PC-3 (cell line): Measurements from ENCODE around the gene BCL11A. TPM values are rescaled to one million over a fixed set of nuclear protein-coding genes. Genes with fewer than 3 reads are reported as not detected.

Experiments used
- ATAC-seq: fragments of 200-7000 bp; cut with Tn5 transposase; 2 replicates; pipeline ENCODE4 v1.9.1; 2020; ENCODE audit warnings: mild to moderate bottlenecking, moderate library complexity
- BruUV-seq: library from RNA; stranded (reverse); fragments of 400-500 nt; replicated peaks from 2 replicates; lab custom pipeline; 2021; lab: Mats Ljungman, UMichigan
- CTCF ChIA-PET: fragments of 300-600 bp; sonication (Branson Sonifier 250); formaldehyde crosslinking; loops from one replicate; lab custom pipeline; 2022; ENCODE audit warnings: antibody characterized with exemption; lab: Charles Lee
- POLR2A ChIA-PET: fragments of 300-600 bp; sonication (Branson Sonifier 250); formaldehyde crosslinking; loops from one replicate; lab custom pipeline; 2022; ENCODE audit warnings: antibody characterized with exemption; ENCODE audit not compliant: unreplicated experiment; lab: Charles Lee
- DNase-seq: peaks from one replicate; pipeline ENCODE4 v3.0.0-alpha.2; 2015
- H2AFZ ChIP-seq: fragments of 300-600 bp; sonication (generic); 2 replicates; pipeline ENCODE4 v1.6.0; 2016; ENCODE audit warnings: antibody characterized with exemption, low read length
- H3F3A ChIP-seq: fragments of 300-600 bp; sonication (generic); one replicate; pipeline ENCODE4 v1.6.0; 2017; ENCODE audit warnings: antibody characterized with exemption, low read length, control low read depth, mild to moderate bottlenecking; ENCODE audit not compliant: unreplicated experiment
- H3K27ac ChIP-seq: fragments of 300-600 bp; sonication (generic); 2 replicates; pipeline ENCODE4 v1.5.1; 2016; ENCODE audit warnings: mild to moderate bottlenecking, low read length
- H3K27me3 ChIP-seq: fragments of 300-600 bp; sonication (generic); 2 replicates; pipeline ENCODE4 v1.6.1; 2016; ENCODE audit warnings: low read length, mixed read lengths
- H3K36me3 ChIP-seq: fragments of 300-600 bp; sonication (generic); 2 replicates; pipeline ENCODE4 v1.6.1; 2016; ENCODE audit warnings: low read depth, mixed run types, low read length, mixed read lengths
- H3K4me1 ChIP-seq: fragments of 300-600 bp; sonication (generic); 2 replicates; pipeline ENCODE4 v1.5.1; 2016; ENCODE audit warnings: low read length; ENCODE audit not compliant: insufficient read depth
- H3K4me2 ChIP-seq: fragments of 300-600 bp; sonication (generic); 2 replicates; pipeline ENCODE4 v1.6.0; 2016; ENCODE audit warnings: low read length
- H3K4me3 ChIP-seq: fragments of 300-600 bp; sonication (generic); 2 replicates; pipeline ENCODE4 v1.5.1; 2016; ENCODE audit warnings: mild to moderate bottlenecking, low read length, mixed read lengths
- H3K79me2 ChIP-seq: fragments of 300-600 bp; sonication (generic); 2 replicates; pipeline ENCODE4 v1.6.1; 2017; ENCODE audit warnings: low read length, mixed read lengths
- H3K9ac ChIP-seq: fragments of 300-600 bp; sonication (generic); 2 replicates; pipeline ENCODE4 v1.6.0; 2016; ENCODE audit warnings: mild to moderate bottlenecking, low read length
- H3K9me2 ChIP-seq: fragments of 300-600 bp; sonication (generic); replicated peaks from 2 replicates; pipeline ENCODE4 v1.6.1; 2016; ENCODE audit warnings: mixed run types, low read length, mixed read lengths
- H3K9me3 ChIP-seq: fragments of 300-600 bp; sonication (generic); 2 replicates; pipeline ENCODE4 v1.6.1; 2016; ENCODE audit warnings: low read length, mixed read lengths
- H4K20me1 ChIP-seq: fragments of 300-600 bp; sonication (generic); 2 replicates; pipeline ENCODE4 v1.6.1; 2016; ENCODE audit warnings: low read length, mixed read lengths
- CTCF ChIP-seq: fragments of 300-600 bp; sonication (generic); conservative IDR thresholded peaks from 2 replicates; pipeline ENCODE4 v1.5.1; 2017; ENCODE audit warnings: antibody characterized with exemption, low read depth, mild to moderate bottlenecking, low read length
- EZH2 ChIP-seq: fragments of 300-600 bp; sonication (generic); IDR thresholded peaks from one replicate; pipeline ENCODE4 v1.6.1; 2017; ENCODE audit warnings: antibody characterized with exemption, mild to moderate bottlenecking, low read length; ENCODE audit not compliant: unreplicated experiment
- EZH2phosphoT487 ChIP-seq: fragments of 300-600 bp; sonication (generic); IDR thresholded peaks from 2 replicates; pipeline ENCODE4 v1.6.1; 2018; ENCODE audit warnings: mild to moderate bottlenecking, antibody characterized with exemption, low read length, borderline replicate concordance
- intact Hi-C: fragments of 100-400 bp; cut with micrococcal nuclease; formaldehyde crosslinking; loops from 2 replicates; pipeline ENCODE4 v1.9.0; 2023
- total RNA-seq: library from RNA; depleted of rRNA; stranded (reverse); fragments of >200 nt; gene quantifications from 2 replicates; pipeline ENCODE4 v1.2.3, GENCODE V29; 2014

The BCL11A gene
- total RNA-seq, 1 experiment from 2014 or later, result 4.6 TPM

DNA sequence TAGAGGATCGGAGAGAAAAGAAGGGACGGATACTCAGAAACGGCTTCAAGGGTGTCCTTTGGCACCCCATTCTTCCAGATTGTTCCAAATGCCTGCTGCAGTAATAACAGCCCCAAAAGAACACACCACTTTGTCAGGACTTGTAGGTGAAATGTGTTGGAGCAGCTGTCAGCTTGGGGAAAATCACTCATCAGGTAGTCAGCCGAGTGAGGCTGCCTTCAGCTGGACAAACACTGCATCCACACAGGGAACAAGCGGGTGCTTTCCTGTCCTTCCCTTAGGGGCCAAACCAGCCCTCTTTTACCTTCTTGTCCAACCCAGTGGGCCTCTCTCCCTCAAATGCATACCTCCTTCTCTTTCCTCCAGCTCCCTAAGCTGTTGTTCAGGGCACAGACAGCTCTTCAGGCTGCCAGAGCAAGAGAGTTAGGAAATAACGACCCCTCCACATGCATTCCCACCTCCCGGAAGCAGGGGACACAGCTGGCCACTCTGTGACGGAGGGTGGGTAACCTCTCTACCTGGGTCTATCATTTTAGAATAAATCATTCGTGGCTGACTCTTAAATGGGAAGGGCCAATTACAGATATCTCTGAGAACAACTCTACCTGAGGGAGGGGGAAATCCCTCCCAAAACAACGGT is 48.1 kb downstream of the BCL11A start:
- no peak overlapping the region for H2AFZ ChIP-seq
- no TSS peak for BruUV-seq
- H3K36me3 ChIP-seq, result no peaks in the 10 kb centered on the region
- TF ChIP-seq EZH2phosphoT487, result no peak
- TF ChIP-seq CTCF, result no peak
- TF ChIP-seq EZH2, result no peak
- H3K4me1 ChIP-seq, result no peaks in the 10 kb centered on the region
- H3K27ac ChIP-seq, result no peak overlapping the region
- ChIA-PET POLR2A (no interaction called here), CTCF (no interaction called here)
- H3K9me3 ChIP-seq, result no peaks in the 10 kb centered on the region
- DNase-seq (no peak), ATAC-seq (no peak)
- H3F3A ChIP-seq, result no peaks in the 10 kb centered on the region
- intact Hi-C loops, result no loop called here
- no peaks in the 10 kb centered on the region for H3K79me2 ChIP-seq
- H4K20me1 ChIP-seq, result no peaks in the 10 kb centered on the region
- H3K4me3 ChIP-seq, result no peak overlapping the region
- no peak overlapping the region for H3K9ac ChIP-seq
- H3K9me2 ChIP-seq, result no peaks in the 10 kb centered on the region
- no peak overlapping the region for H3K4me2 ChIP-seq
- no peaks in the 10 kb centered on the region for H3K27me3 ChIP-seq

DNA sequence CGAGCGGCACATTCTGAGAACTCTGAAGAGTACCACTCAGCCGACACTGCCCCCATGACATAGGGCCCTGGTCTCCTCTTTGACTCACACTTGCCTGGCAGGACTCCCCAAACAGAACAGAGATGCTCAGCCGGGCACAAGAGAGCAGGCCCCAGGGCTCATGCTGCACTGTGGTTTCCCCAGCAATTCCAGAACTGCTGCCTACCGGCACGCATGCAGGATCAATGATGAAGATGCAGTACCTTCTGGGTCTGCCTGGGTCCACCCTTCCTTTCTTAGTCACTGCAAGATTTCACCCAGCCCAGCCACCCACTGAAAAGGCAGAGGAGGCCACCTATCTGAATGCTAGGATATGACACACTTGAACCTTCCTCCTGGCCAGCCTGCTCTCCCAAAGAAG is 49.4 kb downstream of the BCL11A start:
- no peak for ATAC-seq

More for the DNA sequence above, 49.4 kb downstream of the BCL11A start:
- Histone ChIP-seq H4K20me1 (no peaks in the 10 kb centered on the region), H3K9me2 (no peaks in the 10 kb centered on the region), H3K4me2 (no peak overlapping the region), H3K27me3 (no peaks in the 10 kb centered on the region), H3K9ac (no peak overlapping the region), H2AFZ (no peak overlapping the region), H3K27ac (no peak overlapping the region), H3K4me1 (no peaks in the 10 kb centered on the region), H3K4me3 (no peak overlapping the region), H3F3A (no peaks in the 10 kb centered on the region), H3K9me3 (no peaks in the 10 kb centered on the region), H3K36me3 (no peaks in the 10 kb centered on the region), H3K79me2 (no peaks in the 10 kb centered on the region)
- ChIA-PET CTCF (no interaction called here), POLR2A (no interaction called here)
- TF ChIP-seq EZH2phosphoT487, result no peak
- no peak for TF ChIP-seq EZH2
- TF ChIP-seq CTCF, result no peak
- intact Hi-C loops, result no loop called here
- no TSS peak for BruUV-seq
- DNase-seq, result no peak
